K562 (cell line): Measurements from ENCODE around the gene LCN1.

Experiments
- CHD4 ChIP-seq: fragments of 200-600 bp; sonication (generic); IDR thresholded peaks from 3 replicates; pipeline ENCODE4 v1.6.1; 2012; ENCODE audit warnings: low read depth, mild to moderate bottlenecking, mixed read lengths, low read length, inconsistent platforms; ENCODE audit not compliant: insufficient read depth, insufficient replicate concordance, poor library complexity, severe bottlenecking
- NR2F6 ChIP-seq: fragments of 450-650 bp; formaldehyde crosslinking; IDR thresholded peaks from 2 replicates; pipeline ENCODE4 v1.4.0; 2020; ENCODE audit warnings: mild to moderate bottlenecking
- POLR2A ChIP-seq: fragments of 450-650 bp; conservative IDR thresholded peaks from 2 replicates; pipeline ENCODE4 v1.6.1; 2016
- STAT5B ChIP-seq: fragments of 250-450 bp; sonication (Bioruptor Pico); IDR thresholded peaks from 2 replicates; pipeline ENCODE4 v1.8.0; 2021; ENCODE audit warnings: mild to moderate bottlenecking, inconsistent platforms
- SUPT5H ChIP-seq: fragments of 450-650 bp; IDR thresholded peaks from 2 replicates; pipeline ENCODE4 v1.6.1; 2016
- XRCC5 ChIP-seq: fragments of 200-400 bp; formaldehyde crosslinking; IDR thresholded peaks from 2 replicates; pipeline ENCODE4 v1.6.1; 2017; ENCODE audit warnings: low read depth, mild to moderate bottlenecking, low read length
- YY1 ChIP-seq, 3 experiments: IDR thresholded peaks; 2 replicates each; pipeline ENCODE4 v1.6.1; 2011; ENCODE audit warnings: low read length in 2 of 3, mild to moderate bottlenecking in 2 of 3, moderate library complexity in 2 of 3, borderline replicate concordance in 1 of 3, control low read depth in 1 of 3, low read depth in 1 of 3; ENCODE audit not compliant: insufficient read depth in 3 of 3, insufficient replicate concordance in 2 of 3, control insufficient read depth in 1 of 3, insufficient read length in 1 of 3; ENCODE audit errors: extremely low read depth in 1 of 3
- ZNF830 ChIP-seq: fragments of 250-450 bp; sonication (Bioruptor Pico); IDR thresholded peaks from 2 replicates; pipeline ENCODE4 v1.5.0; 2021; ENCODE audit warnings: mild to moderate bottlenecking
- ZSCAN29 ChIP-seq: fragments of 450-650 bp; IDR thresholded peaks from 2 replicates; pipeline ENCODE4 v1.6.1; 2017
- TF ChIP-seq, protein P1 (sequence below), 3 experiments: IDR thresholded peaks in 2 of 3; conservative IDR thresholded peaks in 1 of 3; 2 replicates each; pipeline ENCODE4 v1.5.1; 2011 to 2012; ENCODE audit warnings: low read length in 3 of 3, mild to moderate bottlenecking in 3 of 3, control low read depth in 2 of 3, improper control_type of control experiment in 1 of 3, inconsistent platforms in 1 of 3, low read depth in 1 of 3, mixed read lengths in 1 of 3, moderate library complexity in 1 of 3; ENCODE audit not compliant: insufficient read depth in 2 of 3
- TF ChIP-seq, protein P2 (sequence below): fragments of 150-350 bp; IDR thresholded peaks from 2 replicates; pipeline ENCODE4 v1.6.1; 2014; ENCODE audit warnings: low read depth, mild to moderate bottlenecking, low read length, borderline replicate concordance
- TF ChIP-seq, protein P3 (sequence below): sonication (generic); formaldehyde crosslinking; IDR thresholded peaks from 2 replicates; pipeline ENCODE4 v1.8.0; 2022; ENCODE audit warnings: missing genetic modification reagents, mild to moderate bottlenecking, borderline replicate concordance

DNA sequence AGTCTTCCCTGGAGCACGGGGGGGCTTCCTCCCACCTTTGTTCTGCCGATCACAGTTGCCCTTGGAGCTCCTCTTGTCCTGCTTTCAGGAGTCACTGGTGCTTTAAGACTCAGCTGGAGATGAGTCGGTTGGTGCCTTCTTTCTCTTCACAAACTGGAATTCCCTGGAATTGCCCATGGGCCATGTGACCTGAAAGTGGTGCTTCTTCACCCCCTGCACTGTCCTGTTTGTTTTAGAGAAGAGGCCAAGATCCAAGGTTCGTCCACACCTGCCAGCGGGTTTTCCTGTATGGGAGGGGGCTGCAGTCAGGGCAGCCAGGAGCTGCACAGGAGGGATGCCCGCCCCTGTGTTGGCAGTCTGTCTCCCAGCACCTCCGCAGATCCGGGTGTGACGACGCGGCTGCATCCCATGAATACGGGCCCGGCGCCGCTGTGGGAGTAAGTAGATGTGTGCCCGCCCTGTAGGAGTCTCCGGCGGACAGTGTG, 30.2 kb upstream of the LCN1 start:
- TF ChIP-seq SUPT5H (no peak), CHD4 (no peak), NR2F6 (CRISPR knock-in tag) (no peak), ZSCAN29 (no peak), XRCC5 (no peak), STAT5B (CRISPR knock-in tag) (no peak), ZNF830 (CRISPR knock-in tag) (no peak), POLR2A (no peak), YY1 (IDR thresholded peaks at IDR 0.05; ENCODE audit: borderline replicate concordance in 1 of 3, control insufficient read depth in 1 of 3, extremely low read depth in 1 of 3, insufficient read depth in 3 of 3, insufficient read length in 1 of 3, insufficient replicate concordance in 2 of 3, low read depth in 1 of 3, low read length in 2 of 3) (no peak)
- TF ChIP-seq, protein P1, sequence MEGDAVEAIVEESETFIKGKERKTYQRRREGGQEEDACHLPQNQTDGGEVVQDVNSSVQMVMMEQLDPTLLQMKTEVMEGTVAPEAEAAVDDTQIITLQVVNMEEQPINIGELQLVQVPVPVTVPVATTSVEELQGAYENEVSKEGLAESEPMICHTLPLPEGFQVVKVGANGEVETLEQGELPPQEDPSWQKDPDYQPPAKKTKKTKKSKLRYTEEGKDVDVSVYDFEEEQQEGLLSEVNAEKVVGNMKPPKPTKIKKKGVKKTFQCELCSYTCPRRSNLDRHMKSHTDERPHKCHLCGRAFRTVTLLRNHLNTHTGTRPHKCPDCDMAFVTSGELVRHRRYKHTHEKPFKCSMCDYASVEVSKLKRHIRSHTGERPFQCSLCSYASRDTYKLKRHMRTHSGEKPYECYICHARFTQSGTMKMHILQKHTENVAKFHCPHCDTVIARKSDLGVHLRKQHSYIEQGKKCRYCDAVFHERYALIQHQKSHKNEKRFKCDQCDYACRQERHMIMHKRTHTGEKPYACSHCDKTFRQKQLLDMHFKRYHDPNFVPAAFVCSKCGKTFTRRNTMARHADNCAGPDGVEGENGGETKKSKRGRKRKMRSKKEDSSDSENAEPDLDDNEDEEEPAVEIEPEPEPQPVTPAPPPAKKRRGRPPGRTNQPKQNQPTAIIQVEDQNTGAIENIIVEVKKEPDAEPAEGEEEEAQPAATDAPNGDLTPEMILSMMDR (IDR thresholded peaks at IDR 0.05 in 2 of 3, conservative IDR thresholded peaks at IDR 0.05 in 1 of 3; ENCODE audit: insufficient read depth in 2 of 3, low read depth in 1 of 3, low read length in 3 of 3) = no peak
- TF ChIP-seq, protein P2, sequence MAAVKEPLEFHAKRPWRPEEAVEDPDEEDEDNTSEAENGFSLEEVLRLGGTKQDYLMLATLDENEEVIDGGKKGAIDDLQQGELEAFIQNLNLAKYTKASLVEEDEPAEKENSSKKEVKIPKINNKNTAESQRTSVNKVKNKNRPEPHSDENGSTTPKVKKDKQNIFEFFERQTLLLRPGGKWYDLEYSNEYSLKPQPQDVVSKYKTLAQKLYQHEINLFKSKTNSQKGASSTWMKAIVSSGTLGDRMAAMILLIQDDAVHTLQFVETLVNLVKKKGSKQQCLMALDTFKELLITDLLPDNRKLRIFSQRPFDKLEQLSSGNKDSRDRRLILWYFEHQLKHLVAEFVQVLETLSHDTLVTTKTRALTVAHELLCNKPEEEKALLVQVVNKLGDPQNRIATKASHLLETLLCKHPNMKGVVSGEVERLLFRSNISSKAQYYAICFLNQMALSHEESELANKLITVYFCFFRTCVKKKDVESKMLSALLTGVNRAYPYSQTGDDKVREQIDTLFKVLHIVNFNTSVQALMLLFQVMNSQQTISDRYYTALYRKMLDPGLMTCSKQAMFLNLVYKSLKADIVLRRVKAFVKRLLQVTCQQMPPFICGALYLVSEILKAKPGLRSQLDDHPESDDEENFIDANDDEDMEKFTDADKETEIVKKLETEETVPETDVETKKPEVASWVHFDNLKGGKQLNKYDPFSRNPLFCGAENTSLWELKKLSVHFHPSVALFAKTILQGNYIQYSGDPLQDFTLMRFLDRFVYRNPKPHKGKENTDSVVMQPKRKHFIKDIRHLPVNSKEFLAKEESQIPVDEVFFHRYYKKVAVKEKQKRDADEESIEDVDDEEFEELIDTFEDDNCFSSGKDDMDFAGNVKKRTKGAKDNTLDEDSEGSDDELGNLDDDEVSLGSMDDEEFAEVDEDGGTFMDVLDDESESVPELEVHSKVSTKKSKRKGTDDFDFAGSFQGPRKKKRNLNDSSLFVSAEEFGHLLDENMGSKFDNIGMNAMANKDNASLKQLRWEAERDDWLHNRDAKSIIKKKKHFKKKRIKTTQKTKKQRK = no peak
- TF ChIP-seq, protein P3, sequence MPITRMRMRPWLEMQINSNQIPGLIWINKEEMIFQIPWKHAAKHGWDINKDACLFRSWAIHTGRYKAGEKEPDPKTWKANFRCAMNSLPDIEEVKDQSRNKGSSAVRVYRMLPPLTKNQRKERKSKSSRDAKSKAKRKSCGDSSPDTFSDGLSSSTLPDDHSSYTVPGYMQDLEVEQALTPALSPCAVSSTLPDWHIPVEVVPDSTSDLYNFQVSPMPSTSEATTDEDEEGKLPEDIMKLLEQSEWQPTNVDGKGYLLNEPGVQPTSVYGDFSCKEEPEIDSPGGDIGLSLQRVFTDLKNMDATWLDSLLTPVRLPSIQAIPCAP (CRISPR knock-in tag) = no peak
